GM21367 (cell line): ENCODE measurements around the gene TMEM117.

ENCODE experiments used
- ATAC-seq: cut with Tn5 transposase; IDR thresholded peaks from one replicate; pipeline ENCODE4 v1.9.1; 2021; ENCODE audit not compliant: unreplicated experiment

Gene TMEM117

GRCh38 chr12:43883748-43884147, 47.9 kb downstream of the TMEM117 start:
- no peak for ATAC-seq

DNA sequence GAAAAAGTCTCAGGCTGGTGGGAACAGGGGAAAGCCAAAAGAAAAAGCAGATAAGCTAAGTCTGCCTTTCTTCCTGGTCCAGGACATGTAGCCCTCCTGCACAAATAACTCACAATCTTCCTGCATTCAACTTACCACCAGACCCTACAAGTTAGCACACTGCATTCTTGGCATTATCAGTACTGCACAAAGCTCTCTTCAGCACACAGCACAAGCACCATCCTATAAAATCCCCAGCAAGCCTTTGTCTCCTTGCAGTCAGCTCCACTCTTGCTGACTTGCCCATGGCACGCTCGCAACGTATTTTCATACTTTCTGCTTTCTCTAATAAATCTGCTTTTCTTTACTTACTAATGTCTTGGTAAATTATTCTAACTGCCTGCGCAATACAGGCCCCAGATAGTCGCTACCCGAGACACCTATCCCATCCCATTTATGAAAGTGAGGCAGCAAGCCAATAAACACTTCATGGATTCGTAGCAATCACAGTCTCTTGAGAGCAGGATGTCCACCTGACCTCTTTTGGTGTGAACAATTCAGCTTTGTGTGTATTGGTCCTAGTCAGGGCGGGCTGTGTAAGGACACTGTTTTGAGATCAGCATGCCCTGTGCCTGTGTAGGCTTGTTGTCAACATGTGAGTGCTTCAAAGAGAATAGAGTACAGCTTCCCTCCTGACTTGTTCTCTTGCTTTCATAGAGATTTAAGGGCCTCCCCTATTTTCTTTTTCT, 49.0 kb downstream of the TMEM117 start:
- ATAC-seq: no peak

GRCh38 chr12:43887397-43887796, 51.5 kb downstream of the TMEM117 start:
- no peak for ATAC-seq

- ATAC-seq: no peak
Measured at GRCh38 chr12:43891856-43892574, 56.1 kb downstream of the TMEM117 start.

- ATAC-seq: no peak
Measured at GRCh38 chr12:43893670-43894069, 57.8 kb downstream of the TMEM117 start.

DNA sequence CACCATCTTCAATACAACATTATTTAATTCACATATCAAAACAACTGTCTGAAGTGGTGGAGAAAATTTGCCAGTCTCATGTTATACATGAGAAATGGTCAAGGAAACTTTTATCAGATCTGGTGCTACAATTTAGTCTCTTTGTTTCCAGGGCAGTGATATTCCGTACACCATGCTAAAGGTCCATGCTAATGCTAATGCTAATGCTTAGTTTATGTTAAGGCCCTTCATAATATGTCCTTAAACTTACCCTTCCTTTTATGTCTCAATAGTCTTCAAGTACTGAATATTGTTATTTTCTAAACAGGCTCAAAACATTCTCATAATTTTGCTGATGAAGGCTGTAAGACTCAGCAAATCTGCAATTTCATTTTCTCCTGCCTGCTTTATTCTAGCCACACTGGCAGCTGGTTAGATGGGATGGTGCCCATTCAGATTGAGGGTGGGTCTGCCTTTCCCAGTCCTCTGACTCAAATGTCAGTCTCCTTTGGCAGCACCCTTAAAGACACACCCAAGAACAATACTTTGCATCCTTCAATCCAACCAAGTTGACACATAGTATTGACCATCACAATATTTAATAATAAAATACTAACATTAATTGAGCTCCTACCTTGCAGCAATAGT, 59.8 kb downstream of the TMEM117 start:
- no peak for ATAC-seq

- ATAC-seq: no peak
Measured at GRCh38 chr12:43896496-43896895, 60.6 kb downstream of the TMEM117 start.

DNA sequence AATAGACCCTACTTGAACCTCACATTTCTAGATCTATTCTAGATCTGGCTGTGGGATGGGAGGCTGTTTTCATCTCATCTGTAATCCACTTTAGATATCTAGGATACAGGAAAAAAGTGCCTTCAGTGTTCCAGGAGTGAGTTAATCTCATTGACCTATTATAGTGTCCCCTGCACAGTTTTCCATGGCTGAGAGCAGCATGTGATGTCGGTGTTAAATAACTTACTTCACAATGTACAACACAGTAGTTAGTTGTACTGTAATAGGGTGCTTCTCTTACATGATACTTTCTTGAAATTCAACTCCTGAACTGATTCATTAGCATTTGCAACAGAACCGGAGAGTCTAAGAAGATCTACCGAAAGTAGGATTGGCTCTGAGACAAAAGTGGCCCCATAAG, 62.6 kb downstream of the TMEM117 start:
- ATAC-seq: no peak

DNA sequence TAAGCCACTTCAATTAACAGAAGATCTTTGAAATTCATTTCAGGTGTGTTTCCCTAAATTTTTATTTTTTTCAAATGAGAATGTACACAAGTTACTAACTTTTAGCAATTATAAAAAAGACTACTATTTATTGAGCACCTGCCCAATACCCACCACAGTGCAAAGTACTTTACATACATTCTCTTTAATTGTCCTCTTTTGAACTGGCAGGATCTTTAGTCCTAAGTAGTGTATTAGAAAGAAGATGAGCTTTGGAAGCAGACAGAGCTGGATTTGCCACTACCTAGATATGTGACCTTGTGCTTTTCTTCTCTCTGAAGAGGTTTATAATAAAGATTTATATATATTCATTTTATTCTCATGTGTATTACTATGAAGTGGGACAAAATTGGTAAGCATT, 63.7 kb downstream of the TMEM117 start:
- no peak for ATAC-seq

DNA sequence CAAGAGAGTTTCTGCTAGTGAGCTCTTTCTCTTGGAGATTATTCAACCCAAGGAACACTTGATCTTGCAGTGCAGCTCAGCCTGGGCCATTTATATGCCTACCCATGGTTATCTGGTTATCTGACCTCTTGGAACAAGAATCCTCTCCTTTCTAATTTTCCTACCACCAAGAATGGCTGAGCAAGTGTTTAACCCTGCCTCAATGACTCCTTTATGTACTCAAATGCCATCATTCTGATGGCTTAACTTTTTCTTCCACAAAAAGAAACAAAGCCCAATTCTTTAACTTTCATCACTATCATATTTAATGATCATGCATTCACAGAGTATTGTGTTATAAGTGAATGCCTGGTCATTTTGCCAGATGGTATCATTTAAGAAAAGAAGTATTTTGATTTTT, 67.8 kb downstream of the TMEM117 start:
- no peak for ATAC-seq

GRCh38 chr12:43912859-43913258, 77.0 kb downstream of the TMEM117 start:
- ATAC-seq: no peak

- no peak for ATAC-seq
Measured at GRCh38 chr12:43914391-43914790, 78.5 kb downstream of the TMEM117 start.

GRCh38 chr12:43914923-43915468, 79.1 kb downstream of the TMEM117 start:
- no peak for ATAC-seq

DNA sequence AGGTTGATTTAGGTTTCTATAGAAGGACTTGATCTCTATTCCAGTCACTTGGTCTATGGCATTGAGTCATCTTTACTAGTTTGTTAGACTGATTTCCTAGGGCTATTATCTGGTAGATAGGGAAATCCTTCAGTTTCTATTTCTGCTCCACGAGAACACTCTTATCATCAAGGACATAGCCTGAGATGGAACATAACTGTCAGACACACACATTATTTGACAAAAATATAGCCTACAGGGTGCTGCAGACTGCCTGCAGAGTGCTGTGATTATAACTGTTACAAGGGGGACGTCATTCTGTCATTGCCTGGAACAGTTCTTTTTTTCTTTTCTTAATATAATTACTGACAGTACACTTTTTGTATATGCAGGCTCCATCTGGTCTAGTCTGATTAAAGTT, 82.0 kb downstream of the TMEM117 start:
- ATAC-seq: no peak

DNA sequence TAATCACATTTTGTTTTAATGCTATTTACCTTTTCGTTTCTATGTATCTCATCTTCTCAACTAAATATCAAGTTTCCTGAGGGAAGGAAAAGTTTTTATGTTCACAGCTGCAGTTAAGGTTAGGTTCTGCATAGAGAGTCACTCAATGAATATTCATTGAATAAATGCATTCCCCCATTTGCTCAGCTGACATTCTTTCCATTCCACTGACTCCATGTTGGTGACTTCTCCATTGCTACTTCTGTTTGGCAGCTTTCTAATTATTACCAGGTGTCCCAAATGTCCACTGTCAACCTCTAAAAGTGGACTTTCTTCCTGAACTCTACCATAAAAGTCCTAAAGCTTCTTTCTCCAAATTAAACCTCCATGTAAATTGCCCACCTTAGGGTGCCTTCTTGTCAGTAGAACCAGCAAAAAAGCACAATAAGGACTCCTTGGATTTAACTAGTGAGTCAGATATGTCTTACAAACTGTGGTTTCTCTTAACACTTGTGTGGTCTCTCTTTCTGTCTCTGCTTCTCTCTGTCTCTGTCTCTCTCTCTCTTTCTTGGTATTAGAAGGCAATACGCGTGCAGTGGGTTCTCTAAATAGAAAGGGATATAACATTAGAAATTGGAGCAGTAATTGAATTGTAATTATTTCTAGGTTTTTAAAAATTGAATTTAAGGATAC, 85.9 kb downstream of the TMEM117 start:
- ATAC-seq: no peak

- no peak for ATAC-seq
Measured at GRCh38 chr12:43930032-43930431, 94.2 kb downstream of the TMEM117 start.

- no peak for ATAC-seq
Measured at GRCh38 chr12:43931187-43931586, 95.3 kb downstream of the TMEM117 start.

- no peak for ATAC-seq
Measured at GRCh38 chr12:43935581-43935980, 99.7 kb downstream of the TMEM117 start.

GRCh38 chr12:43937947-43938346, 102.1 kb downstream of the TMEM117 start:
- ATAC-seq: peak; percentile 51

- no peak for ATAC-seq
Measured at GRCh38 chr12:43942379-43942778, 106.5 kb downstream of the TMEM117 start.

- ATAC-seq: no peak
Measured at GRCh38 chr12:43945983-43946382, 110.1 kb downstream of the TMEM117 start.
